Stimulated activated CD4-positive, alpha-beta T cell treated with anti-CD3 and anti-CD28 coated beads, Interleukin-2, amount 100 ng/mL, for 48 hours (primary cell): Measurements from ENCODE around the gene TSEN34.
A peak's percentile ranks its signal among the peaks of the same experiment; 100 is the strongest.
"Not testable (repeated sequence)": the region's sequence is repeated elsewhere in the genome, so short reads cannot be mapped to it uniquely, and the experiment has no call there.

Experiments
- DNase-seq, 2 donors: peaks; one replicate each; pipeline ENCODE4 v3.0.0-alpha.2; 2020

TSEN34 gene

DNA sequence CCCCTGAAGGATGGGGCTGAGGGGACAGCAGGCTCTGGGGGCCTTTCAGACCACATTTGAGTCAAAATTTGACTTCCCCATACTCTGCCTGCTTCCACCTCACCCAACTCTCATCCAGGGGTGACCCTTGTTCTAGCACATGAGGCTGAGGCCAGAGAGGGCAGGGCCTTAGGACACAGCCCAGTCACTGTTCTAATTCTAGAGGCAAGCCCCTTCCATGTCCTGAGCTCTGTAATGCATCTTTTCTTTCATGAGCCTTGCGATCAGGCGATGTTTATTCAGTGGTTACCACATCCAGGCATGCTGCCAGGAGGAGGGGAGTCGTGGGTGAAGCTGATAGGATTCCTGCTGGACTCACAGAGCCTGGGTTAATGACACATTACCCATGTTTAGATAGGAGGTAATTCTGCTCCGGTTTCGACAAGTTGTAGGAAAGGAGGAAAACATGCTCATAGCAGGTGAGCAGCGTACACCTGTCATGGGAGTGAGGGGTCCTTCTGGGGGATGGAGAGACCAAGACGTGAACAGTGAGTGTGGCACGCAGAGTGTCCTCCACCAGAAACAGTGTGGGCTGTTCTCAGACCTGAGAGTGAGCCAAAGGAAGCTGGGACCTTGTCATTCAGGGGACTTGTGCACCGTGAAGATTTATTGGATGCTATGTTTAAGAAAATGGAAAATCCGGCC, 18.8 kb downstream of the TSEN34 start:
- no peak for DNase-seq

DNA sequence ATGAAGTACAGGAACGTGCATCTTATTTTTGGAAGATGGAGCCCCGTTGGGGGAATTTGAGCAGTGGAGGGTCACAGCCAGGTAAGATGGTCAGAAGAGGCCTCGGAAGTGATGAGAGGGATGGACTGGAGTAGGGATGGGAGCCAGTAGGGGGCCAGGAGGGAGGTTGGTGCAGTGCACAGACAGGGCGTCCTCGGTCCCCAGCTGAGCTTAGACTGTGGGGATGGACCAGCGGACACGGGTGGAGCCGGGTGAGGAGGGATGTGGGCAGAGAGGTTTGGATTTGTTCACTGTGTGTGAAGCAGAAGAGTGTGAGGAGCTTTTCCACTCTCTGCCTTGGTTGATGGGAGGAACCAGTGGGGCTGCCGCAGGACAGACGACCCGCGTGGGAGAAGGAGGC, 20.1 kb downstream of the TSEN34 start:
- DNase-seq: no peak

DNA sequence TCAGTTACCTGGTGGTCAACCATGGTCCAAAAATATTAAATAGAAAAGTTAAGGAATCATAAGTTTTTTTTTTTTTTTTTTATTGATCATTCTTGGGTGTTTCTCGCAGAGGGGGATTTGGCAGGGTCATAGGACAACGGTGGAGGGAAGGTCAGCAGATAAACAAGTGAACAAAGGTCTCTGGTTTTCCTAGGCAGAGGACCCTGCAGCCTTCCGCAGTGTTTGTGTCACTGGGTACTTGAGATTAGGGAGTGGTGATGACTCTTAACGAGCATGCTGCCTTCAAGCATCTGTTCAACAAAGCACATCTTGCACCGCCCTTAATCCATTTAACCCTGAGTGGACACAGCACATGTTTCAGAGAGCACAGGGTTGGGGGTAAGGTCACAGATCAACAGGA, 23.1 kb downstream of the TSEN34 start:
- not testable (repeated sequence) for DNase-seq

DNA sequence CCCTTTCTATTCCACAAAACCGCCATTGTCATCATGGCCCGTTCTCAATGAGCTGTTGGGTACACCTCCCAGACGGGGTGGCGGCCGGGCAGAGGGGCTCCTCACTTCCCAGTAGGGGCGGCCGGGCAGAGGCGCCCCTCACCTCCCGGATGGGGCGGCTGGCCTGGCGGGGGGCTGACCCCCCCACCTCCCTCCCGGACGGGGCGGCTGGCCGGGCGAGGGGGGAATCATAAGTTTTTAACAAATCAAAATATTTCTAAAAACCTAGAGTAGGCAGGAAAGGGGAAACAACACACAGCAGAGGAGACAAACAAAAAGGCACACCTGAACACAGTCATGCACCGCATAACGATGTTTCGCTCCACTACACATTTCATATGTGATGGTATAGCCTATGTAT, 23.6 kb downstream of the TSEN34 start:
- not testable (repeated sequence) for DNase-seq

DNA sequence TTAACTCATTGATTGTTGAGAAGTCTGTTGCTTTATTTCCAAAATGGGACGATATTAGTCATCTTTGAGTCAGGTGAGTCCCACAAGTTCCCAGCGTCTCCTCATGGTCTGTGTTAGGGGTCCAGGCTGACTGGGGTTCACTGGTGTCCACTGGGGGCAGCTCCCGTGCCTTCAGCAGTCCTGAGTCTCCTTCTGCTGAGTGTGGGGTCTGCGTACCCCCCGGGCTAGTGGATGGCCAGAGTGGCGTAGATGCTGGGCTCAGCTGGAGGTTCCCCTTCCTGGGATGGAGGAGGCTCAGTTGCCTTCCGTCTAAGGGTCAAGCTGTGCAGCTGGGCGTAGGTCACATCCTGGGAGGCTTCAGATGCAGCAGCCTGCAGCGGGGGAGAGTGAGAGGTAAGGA, 25.8 kb downstream of the TSEN34 start:
- no peak for DNase-seq

DNA sequence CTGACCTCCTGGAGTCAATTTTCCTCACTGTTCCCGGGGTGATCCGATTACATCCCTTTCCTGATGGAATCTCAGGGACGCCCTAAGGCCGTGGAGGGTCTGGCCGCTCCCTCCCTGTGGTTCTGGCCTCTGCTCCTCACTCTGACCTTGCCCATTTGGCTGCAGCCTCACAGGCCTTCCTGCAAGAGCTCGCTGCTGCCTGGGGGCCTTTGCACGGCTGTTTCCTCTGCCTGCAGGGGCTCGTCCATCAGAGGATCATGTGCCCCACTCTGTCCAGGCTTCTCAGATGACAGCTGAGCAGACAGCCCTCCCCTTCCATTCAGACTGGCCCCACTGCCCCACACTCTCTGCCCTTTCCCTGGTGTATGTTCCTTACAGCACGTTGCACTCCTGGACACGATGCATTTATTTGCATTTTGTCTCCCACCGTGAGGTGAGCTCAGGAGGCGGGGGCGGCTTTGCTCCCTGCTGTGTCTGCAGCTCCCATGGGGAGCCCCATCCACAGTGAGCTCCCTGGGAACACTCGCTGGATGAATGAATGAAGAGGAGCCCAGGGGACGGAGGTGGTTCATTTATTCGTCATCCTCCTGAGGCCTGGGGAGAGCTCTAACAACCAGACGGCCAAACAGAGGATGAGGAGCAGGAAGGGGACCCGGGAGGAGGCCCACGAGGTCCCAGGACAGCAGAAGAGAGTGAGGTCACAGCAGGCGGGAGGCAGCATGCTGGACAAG, 26.6 kb downstream of the TSEN34 start:
- not testable (repeated sequence) for DNase-seq

DNA sequence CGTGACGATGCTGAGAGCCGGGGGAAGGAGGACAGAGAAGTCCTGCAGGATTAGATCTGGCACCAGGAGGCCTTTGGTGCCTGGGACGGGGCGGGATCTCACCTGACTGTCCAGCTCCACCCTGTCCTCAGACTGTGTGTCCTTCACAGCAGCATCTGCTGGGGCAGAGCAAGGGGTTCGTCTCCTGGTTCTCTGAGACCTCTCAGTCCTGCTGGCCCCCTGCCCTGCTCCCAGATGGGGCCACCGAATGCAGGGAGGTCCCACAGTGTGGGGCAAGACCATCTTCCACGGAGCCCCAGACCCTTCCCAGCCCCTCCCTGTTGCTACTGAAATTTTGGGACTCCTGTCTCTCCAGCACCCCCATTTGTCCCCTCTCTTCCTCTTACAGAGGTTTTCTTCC, 27.2 kb downstream of the TSEN34 start:
- no peak for DNase-seq

DNA sequence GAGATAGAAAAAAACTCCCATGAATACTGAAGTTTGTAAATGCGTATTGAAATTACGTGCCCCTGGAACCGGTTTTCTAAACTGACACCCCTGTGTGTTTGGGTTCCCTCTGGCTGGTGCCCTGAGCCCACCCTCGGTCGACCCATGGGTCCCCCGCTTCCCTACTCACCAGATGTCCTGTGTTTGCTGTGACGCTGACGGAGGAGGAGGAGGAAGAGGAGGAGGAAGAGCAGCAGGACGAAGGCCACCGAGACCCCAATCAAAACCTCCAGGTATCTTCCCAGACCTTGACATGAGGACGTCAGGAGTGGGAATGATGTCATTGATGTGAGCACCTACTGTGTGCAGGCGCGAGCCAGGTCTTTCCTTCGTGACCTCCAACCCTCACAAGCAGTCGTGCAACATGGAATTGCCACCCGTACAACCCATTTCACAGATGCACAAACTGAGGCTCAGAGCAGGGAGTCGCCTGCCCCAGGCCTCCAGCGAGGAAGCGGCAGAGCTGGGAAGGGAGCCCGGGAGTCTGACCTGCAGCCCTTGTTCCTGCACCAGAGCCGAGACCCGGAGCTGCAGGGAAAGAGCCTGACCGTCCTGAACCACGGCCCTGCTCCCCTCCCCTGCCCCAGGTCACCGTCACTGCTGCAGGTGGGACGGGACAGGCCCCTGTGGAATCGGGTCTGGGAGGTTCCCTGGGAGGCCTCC, 28.0 kb downstream of the TSEN34 start:
- DNase-seq: no peak

DNA sequence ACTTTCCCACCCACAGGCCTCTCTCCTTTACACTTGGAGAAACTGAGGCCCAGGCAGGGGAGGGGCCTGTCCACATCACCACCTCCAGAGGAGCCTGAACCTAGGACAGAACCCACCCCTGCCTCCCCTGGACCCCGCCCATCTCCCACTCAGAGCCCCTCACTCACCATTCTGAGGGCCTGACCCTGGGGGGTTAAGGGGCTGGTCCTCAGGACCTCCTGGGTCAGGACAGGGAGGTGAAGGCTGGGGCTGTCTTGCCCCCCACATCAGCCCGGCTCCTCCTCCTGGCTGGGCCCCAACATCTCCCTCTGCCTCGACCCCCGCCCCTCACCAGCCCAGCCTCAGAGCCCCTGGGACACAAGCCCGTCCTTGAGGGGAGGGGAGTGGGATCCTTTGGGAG, 28.6 kb downstream of the TSEN34 start:
- DNase-seq: not testable (repeated sequence)

DNA sequence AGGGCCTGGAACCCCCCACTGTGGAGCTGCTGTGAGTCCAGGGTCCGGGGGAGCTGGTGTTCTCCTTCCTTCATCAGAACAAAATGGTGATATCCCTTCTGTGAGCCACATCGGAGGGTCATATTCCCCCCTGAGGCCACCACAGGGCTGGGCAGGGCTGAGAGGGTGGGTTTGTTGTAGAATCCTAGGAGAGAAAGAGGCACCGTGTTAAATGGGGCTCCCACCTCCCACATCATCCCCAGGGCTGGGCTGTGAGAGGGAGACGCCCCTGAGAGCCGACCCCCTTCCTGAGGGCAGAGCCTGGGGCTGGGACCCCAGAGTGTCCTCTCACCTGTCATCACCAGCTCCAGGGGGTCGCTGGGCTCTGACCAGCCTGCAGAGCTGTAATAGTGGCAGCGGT, 30.8 kb downstream of the TSEN34 start:
- DNase-seq: not testable (repeated sequence)

DNA sequence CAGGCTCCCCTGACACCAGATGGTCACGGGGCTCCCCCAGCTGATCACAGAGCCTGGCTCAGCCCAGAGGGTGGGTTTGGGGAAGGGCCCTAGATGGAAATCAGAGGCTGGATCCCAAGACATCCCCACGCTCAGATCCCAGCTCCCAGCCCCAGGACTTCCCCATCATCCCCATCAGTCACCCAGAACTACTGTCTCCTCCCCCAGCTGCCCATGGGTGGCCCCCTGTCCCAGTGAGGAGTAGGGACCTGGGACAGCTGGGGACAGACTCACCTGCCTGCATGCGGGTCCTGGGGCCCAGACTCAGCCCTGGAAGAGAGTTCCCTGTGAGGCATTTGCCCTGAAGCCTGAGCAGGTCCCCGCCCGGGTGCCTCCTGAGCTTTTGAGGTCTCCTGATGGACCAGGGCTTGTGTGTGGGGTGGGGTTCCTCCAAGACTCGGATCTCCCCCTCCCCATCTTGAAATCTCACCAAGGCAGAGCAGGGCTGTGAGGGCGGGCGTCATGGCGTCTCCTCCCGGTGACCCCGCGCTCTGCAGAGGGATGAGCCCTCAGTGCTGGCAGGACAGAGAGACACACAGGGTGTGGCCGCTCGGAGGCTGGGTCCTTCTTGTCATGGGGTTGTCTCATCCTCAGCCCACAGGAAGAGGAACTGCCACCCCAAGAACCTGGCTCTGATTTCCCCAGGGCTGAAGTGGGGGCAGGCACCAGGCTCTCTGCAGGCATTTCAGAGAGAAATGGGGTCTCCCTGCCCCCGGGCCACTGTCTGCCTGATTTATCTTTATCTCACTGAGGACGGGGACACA, 31.6 kb downstream of the TSEN34 start, which contains the start of gene LILRB3:
LILRB3 (minus strand) TSS at position 534 of the 803 bp plus-strand sequence; CDS start at position 503, 31 bp downstream.
- not testable (repeated sequence) for DNase-seq

DNA sequence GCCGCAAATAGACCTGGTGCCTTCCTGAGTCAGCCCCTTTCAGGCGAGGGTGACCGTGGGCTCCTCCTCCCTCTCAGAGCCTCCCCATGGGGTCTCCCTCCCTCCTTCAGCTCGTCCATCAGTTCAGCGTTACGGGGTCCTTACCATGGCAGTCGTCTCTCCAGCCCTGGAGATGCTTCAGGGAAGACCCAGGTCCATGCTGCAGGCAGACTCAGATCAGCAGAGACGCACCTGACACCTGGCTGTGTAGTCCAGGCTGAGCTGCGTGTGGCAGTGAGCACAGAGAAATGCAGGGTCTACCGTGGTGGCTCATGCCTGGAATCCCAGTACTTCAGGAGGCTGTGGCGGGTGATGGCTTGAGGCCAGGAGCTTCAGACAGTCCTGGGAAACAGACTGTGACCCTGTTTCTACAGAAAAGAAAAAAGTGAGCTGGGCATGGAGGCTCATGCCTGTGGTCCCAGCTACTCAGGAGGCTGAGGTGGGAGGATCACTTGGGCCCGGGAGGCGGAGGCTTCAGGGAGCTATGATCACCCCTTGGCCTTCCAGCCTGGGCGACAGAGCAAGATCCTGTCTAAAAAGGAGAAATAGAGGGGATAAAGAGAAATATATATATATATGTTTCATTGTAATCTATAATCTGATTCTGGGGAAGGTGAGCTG, 32.3 kb downstream of the TSEN34 start:
- DNase-seq: not testable (repeated sequence)

DNA sequence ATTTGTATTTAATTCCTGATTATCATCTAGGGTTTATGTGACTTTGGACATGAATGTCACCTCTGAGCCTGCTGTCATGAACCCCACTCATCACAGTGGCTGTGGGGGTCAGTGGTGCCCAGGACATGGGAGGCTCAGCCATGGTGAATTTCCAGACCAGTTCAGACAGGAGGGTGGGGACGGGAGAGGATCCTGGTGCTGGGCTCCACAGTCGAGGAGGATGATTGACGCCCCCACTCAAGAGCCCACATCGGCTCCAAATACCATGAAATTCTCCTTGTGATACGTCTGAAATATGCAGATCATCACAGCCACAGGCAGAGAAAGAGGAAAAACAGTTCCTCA, 32.8 kb downstream of the TSEN34 start:
- DNase-seq: not testable (repeated sequence)

DNA sequence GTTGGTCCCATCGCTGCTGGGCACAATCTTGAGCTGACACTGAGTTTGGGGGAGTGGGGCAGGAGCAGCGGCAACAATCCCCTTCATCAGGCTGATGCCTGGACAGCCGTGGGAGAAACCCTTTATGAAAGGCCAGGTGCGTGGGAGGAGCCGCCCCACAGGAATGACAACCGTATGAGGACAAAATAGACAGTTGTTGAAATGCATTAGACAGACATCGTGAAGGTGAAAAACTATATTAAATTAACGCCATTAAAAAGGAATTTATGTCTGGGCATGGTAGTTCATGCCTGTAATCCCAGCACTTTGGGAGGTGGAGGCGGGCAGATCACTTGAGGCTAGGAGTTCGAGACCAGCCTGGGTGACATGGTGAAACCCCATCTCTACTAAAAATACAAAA, 33.5 kb downstream of the TSEN34 start:
- not testable (repeated sequence) for DNase-seq

DNA sequence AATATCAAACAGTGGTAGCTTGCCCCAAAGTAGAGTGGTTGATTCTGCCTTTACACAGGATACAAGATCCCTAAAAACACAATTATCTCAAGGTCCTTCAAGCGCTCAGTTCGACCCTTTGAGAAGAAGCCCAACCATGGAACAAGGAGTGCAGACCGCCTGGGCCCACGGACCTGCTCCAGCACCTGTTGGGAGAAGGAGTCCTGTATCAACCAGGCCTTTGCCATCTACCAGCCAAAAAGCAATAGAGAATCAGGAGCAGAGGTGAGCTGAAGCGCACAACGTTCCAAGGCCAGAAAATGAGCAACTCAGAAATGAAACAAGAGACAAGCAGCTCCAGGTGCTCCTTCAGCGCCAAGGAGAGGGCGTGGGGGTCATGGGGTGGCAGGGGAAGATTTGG, 38.0 kb downstream of the TSEN34 start:
- DNase-seq: no peak

DNA sequence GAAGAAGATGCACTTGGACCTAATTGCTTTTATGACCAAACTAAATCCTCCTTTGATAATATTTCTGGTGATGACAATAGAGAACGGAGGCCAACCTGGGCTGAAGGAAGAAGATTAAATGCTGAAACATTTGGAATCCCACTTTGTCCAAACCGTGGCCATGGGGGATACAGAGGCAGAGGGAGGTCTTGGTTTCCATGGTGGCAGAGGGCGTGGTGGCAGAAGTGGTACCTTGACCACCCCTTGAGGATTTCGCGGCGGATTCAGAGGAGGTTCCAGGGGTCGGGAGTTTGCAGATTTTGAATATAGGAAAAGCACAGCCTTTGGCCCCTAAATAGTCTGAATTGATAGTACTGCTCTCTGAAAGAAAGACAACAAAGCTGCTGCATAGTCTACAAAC, 38.9 kb downstream of the TSEN34 start:
- DNase-seq: no peak

DNA sequence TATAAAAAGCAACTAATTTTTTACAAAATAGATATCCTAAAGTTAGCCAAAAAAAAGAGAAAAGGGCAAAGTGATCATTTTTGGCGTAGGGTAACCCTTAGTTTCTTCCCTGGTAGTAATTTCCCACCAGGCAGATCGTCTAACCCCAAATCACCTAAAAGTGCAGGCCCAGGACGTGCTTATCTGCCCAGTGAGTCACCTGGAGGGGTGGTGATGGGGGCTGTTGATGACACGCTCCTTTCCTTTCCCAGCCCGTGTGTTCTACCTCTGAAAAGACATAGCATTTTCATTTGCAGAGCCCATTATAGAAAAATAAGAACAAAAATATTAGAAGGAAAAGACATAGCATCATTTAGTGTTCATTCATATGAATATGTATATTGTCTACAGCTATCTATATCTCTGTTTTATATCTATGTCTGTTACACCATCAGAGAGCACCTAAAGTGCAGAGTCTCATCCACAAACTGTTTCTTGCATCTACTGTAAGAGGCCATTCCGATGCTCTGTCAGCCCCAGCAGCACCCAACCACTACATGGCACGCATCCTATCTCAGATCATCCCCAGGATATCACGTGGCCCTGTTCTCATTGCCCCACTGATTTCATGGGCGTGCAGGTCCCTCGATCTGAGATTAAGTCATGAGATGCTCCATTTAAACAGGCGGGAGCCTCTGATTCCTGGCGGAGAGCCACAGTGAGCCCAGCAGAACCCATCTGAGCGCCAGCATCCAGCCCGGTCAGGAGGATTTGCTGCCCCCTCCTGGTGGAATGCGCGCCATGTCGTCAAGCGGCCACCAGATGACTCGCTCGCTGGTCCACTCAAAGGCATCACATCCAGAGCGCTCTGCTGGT, 40.2 kb downstream of the TSEN34 start:
- DNase-seq: peak; percentile 91 to 97

DNA sequence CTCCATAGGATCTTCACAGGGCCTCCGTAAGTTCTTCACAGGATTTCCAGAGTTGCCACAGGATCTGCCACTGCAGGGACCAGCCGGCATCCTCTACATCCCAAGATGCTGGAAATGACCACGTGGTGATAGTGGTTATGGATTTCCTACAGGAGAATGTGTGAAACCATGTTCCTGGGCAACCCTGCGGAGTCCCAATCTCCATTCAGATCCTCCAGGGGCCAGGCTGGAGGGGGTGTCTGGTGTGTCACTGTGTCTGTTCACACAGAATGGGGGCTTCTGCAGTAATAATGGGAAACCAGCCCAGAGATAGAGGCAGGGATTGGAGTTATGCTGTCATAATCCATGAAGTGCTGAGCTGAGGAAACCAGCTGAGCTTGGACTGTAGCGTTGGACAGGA, 42.8 kb downstream of the TSEN34 start:
- no peak for DNase-seq

DNA sequence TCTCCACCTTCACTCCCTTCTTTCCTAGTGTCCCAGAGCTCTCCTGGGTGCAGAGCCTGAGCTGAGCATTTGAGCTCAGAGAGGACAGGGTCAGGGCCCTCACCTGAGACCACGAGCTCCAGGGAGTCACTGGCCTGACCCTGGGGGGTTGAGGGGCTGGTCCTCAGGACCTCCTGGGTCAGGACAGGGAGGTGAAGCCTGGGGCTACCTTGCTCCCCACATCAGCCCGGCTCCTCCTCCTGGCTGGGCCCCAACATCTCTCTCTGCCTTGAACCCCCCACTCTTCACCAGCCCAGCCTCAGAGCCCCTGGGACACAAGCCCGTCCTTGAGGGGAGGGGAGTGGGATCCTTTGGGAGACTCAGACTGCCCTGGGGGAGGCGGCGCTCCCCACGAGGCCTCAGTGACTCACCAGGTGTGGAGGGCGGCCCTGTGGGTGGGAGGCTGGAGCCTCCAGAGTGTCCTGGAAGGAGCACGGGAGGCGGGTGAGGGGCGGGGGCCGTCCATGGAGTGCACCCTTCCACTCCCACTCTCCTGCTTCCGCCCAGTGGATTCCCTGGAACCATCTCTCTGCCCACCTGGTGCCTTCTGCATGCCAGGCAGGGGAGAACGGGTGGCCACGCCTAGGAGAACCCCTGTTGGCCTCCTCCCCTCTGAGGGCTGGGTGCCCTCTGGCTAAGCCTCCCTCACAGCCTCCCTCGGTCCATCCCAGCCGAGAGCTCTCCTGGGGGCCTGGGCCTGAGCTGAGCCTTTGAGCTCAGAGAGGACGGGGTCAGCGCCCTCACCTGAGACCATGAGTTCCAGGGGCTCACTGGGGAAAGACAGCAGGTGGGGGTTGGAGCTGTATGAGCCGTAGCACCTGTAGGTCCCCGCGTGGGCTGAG, 48.6 kb downstream of the TSEN34 start:
- DNase-seq: not testable (repeated sequence)
